IMR-90 (cell line): ENCODE results near the gene GALK1. TPM values are rescaled to one million over a fixed set of nuclear protein-coding genes. Genes with fewer than 3 reads are reported as not detected.

Source experiments
- ATAC-seq: fragments of 200-7000 bp; cut with Tn5 transposase; 2 replicates; pipeline ENCODE4 v1.9.1; 2020; ENCODE audit warnings: low read depth, mild to moderate bottlenecking, moderate library complexity
- BruUV-seq: library from RNA; stranded (reverse); fragments of 400-500 nt; replicated peaks from 2 replicates; lab custom pipeline; 2021; lab: Mats Ljungman, UMichigan
- CTCF ChIA-PET: fragments of 300-600 bp; formaldehyde crosslinking; extraction: SDS; loops from one replicate; lab custom pipeline; 2021; ENCODE audit warnings: antibody characterized with exemption; lab: Yijun Ruan, JAX
- POLR2A ChIA-PET: fragments of 300-600 bp; sonication (Branson Sonifier 250); formaldehyde crosslinking; loops from one replicate; lab custom pipeline; 2022; ENCODE audit warnings: antibody characterized with exemption; ENCODE audit not compliant: unreplicated experiment; lab: Charles Lee
- DNase-seq: peaks from one replicate; pipeline ENCODE4 v3.0.0; 2013
- H2AFZ ChIP-seq: replicated peaks from 2 replicates; pipeline ENCODE3; 2013; ENCODE audit warnings: low read length, mild to moderate bottlenecking; ENCODE audit not compliant: poor library complexity
- H2AK5ac ChIP-seq: 2 replicates; pipeline ENCODE4 v1.6.1; 2013; ENCODE audit warnings: low read depth, low read length, inconsistent platforms
- H2AK9ac ChIP-seq: replicated peaks from 2 replicates; pipeline ENCODE3; 2013; ENCODE audit warnings: mild to moderate bottlenecking, low read depth, low read length, moderate library complexity; ENCODE audit not compliant: poor library complexity
- H2BK120ac ChIP-seq: 2 replicates; pipeline ENCODE4 v1.6.1; 2013; ENCODE audit warnings: low read depth, low read length, inconsistent platforms
- H2BK15ac ChIP-seq: 3 replicates; pipeline ENCODE4 v1.6.1; 2013; ENCODE audit warnings: low read depth, low read length, inconsistent platforms
- H2BK20ac ChIP-seq: 2 replicates; pipeline ENCODE4 v1.6.1; 2013; ENCODE audit warnings: low read depth, mild to moderate bottlenecking, inconsistent platforms, low read length, moderate library complexity
- H2BK5ac ChIP-seq: 2 replicates; pipeline ENCODE4 v1.6.1; 2013; ENCODE audit warnings: mild to moderate bottlenecking, low read depth, low read length, inconsistent platforms; ENCODE audit not compliant: poor library complexity, severe bottlenecking
- H3K14ac ChIP-seq: replicated peaks from 2 replicates; pipeline ENCODE4 v1.6.1; 2013; ENCODE audit warnings: low read depth, low read length, inconsistent platforms
- H3K18ac ChIP-seq: 2 replicates; pipeline ENCODE4 v1.6.1; 2013; ENCODE audit warnings: low read depth, low read length, control low read depth
- H3K23ac ChIP-seq: 2 replicates; pipeline ENCODE4 v1.6.1; 2013; ENCODE audit warnings: low read depth, low read length, inconsistent platforms
- H3K27ac ChIP-seq: 2 replicates; pipeline ENCODE4 v1.5.1; 2013; ENCODE audit warnings: mild to moderate bottlenecking, control low read depth, low read length; ENCODE audit not compliant: insufficient read depth
- H3K27me3 ChIP-seq: 2 replicates; pipeline ENCODE4 v1.6.1; 2013; ENCODE audit warnings: low read length; ENCODE audit not compliant: control insufficient read depth, insufficient read depth
- H3K36me3 ChIP-seq: 2 replicates; pipeline ENCODE4 v1.6.1; 2013; ENCODE audit warnings: low read length, mixed read lengths; ENCODE audit not compliant: control insufficient read depth, insufficient read depth
- H3K4ac ChIP-seq: 2 replicates; pipeline ENCODE4 v1.6.1; 2013; ENCODE audit warnings: low read depth, low read length, inconsistent platforms
- H3K4me1 ChIP-seq: 2 replicates; pipeline ENCODE4 v1.6.1; 2013; ENCODE audit warnings: low read length, mixed read lengths; ENCODE audit not compliant: control insufficient read depth, insufficient read depth
- H3K4me2 ChIP-seq: 2 replicates; pipeline ENCODE4 v1.6.1; 2013; ENCODE audit warnings: low read depth, mild to moderate bottlenecking, control low read depth, low read length, moderate library complexity
- H3K4me3 ChIP-seq: 2 replicates; pipeline ENCODE4 v1.5.1; 2013; ENCODE audit warnings: low read depth, mild to moderate bottlenecking, control low read depth, low read length, moderate library complexity; ENCODE audit not compliant: insufficient read depth
- H3K56ac ChIP-seq: 2 replicates; pipeline ENCODE4 v1.6.1; 2013; ENCODE audit warnings: low read length, inconsistent platforms; ENCODE audit not compliant: insufficient read depth; ENCODE audit errors: extremely low read depth
- H3K79me1 ChIP-seq, 2 experiments: 2 replicates each; pipeline ENCODE4 v1.6.1; 2013; ENCODE audit warnings: low read length in 2 of 2, inconsistent platforms in 1 of 2, low read depth in 1 of 2
- H3K9ac ChIP-seq: 2 replicates; pipeline ENCODE4 v1.6.1; 2013; ENCODE audit warnings: low read depth, low read length, control low read depth
- H3K9me1 ChIP-seq: 2 replicates; pipeline ENCODE4 v1.6.1; 2013; ENCODE audit warnings: low read length, inconsistent platforms; ENCODE audit not compliant: insufficient read depth
- H3K9me3 ChIP-seq: 2 replicates; pipeline ENCODE4 v1.6.1; 2013; ENCODE audit warnings: low read length; ENCODE audit not compliant: control insufficient read depth, insufficient read depth
- H4K20me1 ChIP-seq: 2 replicates; pipeline ENCODE4 v1.6.1; 2013; ENCODE audit warnings: low read length, inconsistent platforms; ENCODE audit not compliant: insufficient read depth
- H4K5ac ChIP-seq: 2 replicates; pipeline ENCODE4 v1.6.1; 2013; ENCODE audit warnings: mild to moderate bottlenecking, low read depth, low read length, control low read depth
- H4K8ac ChIP-seq, 2 experiments: 2 replicates each; pipeline ENCODE4 v1.6.1; 2013; ENCODE audit warnings: low read depth in 2 of 2, low read length in 2 of 2, control low read depth in 1 of 2, inconsistent platforms in 1 of 2
- H4K91ac ChIP-seq: 2 replicates; pipeline ENCODE4 v1.6.1; 2013; ENCODE audit warnings: low read depth, low read length, inconsistent platforms; ENCODE audit not compliant: insufficient read depth
- RAD21 ChIP-seq: IDR thresholded peaks from 2 replicates; pipeline ENCODE4 v1.6.1; 2012; ENCODE audit warnings: low read length, improper control_type of control experiment
- WGBS, 2 experiments: methylation state at CpG; one replicate each; pipeline versions ENCODE4 v1.1.5 to v1.1.7; 2013; ENCODE audit warnings: missing lambda C conversion rate in 2 of 2; ENCODE audit not compliant: insufficient read length in 1 of 2; ENCODE audit errors: extremely low coverage in 2 of 2; 5-methylcytosine and 5-hydroxymethylcytosine counted together
- dilution Hi-C: fragments of 300-500 bp; cut with HindIII; formaldehyde crosslinking; loops from one replicate; pipeline ENCODE4 v1.14.3; 2018; ENCODE audit warnings: low sequenced_read_pairs; ENCODE audit not compliant: unreplicated experiment
- in situ Hi-C: fragments of 300-500 bp; cut with MboI; formaldehyde crosslinking; loops from 3 replicates; pipeline ENCODE4 v1.14.3; 2019; ENCODE audit warnings: low sequenced_read_pairs, inconsistent platforms, mixed read lengths
- intact Hi-C: fragments of 100-400 bp; cut with micrococcal nuclease; formaldehyde crosslinking; loops from 2 replicates; pipeline ENCODE4 v1.10.0; 2022
- polyA plus RNA-seq, 3 experiments: library from polyadenylated mRNA; depleted of rRNA; stranded (reverse); fragments of >200 nt; gene quantifications; 2 replicates each; pipeline ENCODE4 v1.2.3, GENCODE V29; 2012; ENCODE audit warnings: low replicate concordance in 1 of 3
- total RNA-seq: library from RNA; depleted of rRNA; stranded (reverse); fragments of >200 nt; gene quantifications from 2 replicates; pipeline ENCODE4 v1.2.3, GENCODE V29; 2012

GALK1 gene
- total and polyA plus RNA-seq, 2 of the 4 experiments (the other 2 are of a cell fraction) = 19.9 to 21.9 TPM

DNA sequence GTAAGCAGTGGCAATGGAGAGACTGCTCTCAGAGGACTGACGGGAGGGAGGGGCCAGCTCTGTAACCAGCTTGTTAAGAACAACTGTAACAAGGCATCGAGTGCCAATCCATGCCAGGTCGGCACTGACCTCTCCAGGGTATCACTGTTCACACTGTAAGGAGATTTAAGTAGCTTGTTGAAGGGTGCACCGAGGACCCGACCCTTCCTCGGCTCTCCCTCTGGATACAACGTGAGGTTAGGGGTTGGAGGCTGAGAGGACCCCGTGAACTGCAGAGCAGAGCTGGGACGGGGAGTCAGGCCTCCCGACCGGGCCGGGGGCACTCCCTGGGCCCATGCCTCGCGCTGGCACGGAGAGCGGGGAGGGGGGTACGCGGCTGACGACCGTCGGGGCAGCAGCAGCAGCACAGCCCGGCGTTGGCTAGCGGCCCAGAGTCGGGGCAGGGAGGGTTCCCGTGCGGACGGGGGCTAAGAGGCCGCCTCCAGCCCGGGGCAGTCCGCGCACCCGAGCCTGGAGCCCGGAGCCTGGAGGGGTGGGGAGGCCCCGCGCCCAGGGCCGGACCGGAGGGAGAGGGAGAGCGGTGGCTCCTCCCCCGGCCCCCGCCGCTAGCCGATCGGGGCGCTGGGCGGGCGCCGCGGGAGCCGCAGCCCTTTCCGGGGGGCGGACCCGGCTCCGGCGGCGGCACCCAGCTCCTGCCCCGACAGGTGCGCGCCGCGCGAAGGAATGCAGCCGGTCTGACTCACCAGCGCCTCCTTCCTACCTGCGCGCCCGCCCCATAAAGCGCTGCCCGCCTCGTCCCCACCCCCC is 44.1 kb downstream of the GALK1 start, which contains the start of gene ITGB4:
Gene ITGB4, plus strand, starts transcription at position 804 of the 807 bp plus-strand sequence. CDS start 3,245 bp downstream, outside the sequence.
- Histone ChIP-seq H2BK120ac (no peak within 1 kb of the TSS), H4K5ac (no peak within 1 kb of the TSS), H3K14ac (no peak within 1 kb of the TSS), H3K4me3 (peak within 1 kb of the TSS; percentile 13; the same call in 1 of the 2 replicates), H4K8ac (no peak within 1 kb of the TSS), H2AFZ (peak within 1 kb of the TSS; percentile 78), H2BK5ac (no peak within 1 kb of the TSS), H3K27ac (no peak within 1 kb of the TSS), H3K4me1 (no peaks in the 10 kb centered on the region), H3K4me2 (peak within 1 kb of the TSS; percentile 50; the same call in 1 of the 2 replicates), H3K9me3 (no peaks in the 10 kb centered on the region), H2BK20ac (no peak within 1 kb of the TSS), H4K91ac (no peak within 1 kb of the TSS), H3K23ac (peak within 1 kb of the TSS; percentile 51; the same call in 1 of the 2 replicates), H2BK15ac (no peak within 1 kb of the TSS), H4K20me1 (no peaks in the 10 kb centered on the region), H3K9ac (no peak within 1 kb of the TSS), H3K56ac (no peak within 1 kb of the TSS), H3K18ac (no peak within 1 kb of the TSS), H3K4ac (no peak within 1 kb of the TSS), H2AK5ac (no peak within 1 kb of the TSS), H3K36me3 (no peaks in the 10 kb centered on the region), H2AK9ac (peak within 1 kb of the TSS; percentile 24), H3K79me1 (no peaks in the 10 kb centered on the region), H3K27me3 (peaks cover 56% of the 10 kb centered on the region), H3K9me1 (no peaks in the 10 kb centered on the region)
- intact Hi-C loops (no loop called here), dilution Hi-C loops (no loop called here), in situ Hi-C loops (no loop called here)
- no peak for TF ChIP-seq RAD21
- POLR2A ChIA-PET = no interaction called here
- 3% methylated on average over 7 of the region's 70 CpGs; no CpG with 5 or more reads in 1 of the 2 experiments for WGBS, 2 experiments
- CTCF ChIA-PET = no interaction called here
- BruUV-seq = no TSS peak
- DNase-seq (no peak), ATAC-seq (peak; percentile 52)
